Measurements from ENCODE around the gene EMSY.
"Not testable (repeated sequence)": the region's sequence is repeated elsewhere in the genome, so short reads cannot be mapped to it uniquely, and the experiment has no call there.

EMSY gene

GRCh38 chr11:76572181-76572875 lies 127.5 kb downstream of the EMSY start:
- not testable (repeated sequence) for DNase-seq (ENCODE audit: low read depth in 3 of 3)

GRCh38 chr11:76574406-76574805 lies 129.6 kb downstream of the EMSY start:
- DNase-seq (ENCODE audit: low read depth in 3 of 3): no peak

DNA sequence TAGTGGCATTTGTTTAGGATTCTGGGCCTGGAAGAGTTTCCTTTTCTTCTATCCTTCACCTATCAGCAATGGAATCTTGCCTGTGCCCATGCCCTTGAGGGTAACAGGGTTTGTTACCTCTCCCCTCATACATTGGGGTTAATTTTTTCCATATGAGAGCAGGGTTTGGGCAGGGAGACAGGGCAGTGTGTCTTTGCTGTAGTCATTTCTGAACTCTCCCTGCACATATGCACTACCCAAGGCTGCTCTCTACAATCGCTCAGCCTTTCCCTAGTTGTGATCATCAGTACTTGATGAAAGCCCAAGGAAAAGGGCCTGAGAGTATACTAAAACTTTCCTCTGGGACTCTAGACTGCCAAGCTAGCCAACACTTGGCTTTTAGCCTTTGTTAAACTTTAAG lies 130.1 kb downstream of the EMSY start:
- no peak for DNase-seq (ENCODE audit: low read depth in 3 of 3)

DNA sequence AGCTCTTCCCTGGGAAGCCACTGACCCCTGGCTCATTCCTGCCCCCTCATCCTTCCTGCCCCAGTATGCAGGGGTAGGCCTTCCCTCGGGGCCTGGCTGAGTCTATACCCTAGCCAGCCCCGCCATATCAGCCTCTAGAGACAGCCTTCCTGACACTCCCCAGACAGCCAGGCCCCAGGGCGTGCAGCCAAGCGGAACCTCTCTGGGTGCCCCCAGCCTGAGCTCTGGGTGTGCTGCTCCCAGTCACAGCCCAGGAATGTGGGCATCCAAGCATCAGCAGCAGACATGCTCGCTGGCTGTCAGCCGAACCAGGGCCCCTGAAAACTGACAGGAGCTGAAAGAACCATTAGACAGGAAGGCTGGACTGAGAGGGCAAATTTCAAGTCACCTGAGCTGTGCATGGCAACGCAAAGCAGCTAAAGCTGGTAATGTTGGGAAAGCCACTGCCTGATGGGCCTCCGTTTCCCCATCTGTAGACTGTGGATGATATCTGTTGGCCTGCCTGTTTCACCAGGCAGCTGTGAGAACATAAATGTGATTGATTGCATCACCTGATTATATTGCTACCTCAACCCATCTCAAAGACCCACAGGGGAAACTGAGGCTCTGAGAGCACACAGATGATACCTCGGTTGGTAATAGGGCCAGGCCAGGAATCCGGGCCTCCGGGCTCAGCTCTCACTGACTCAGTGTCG lies 132.6 kb downstream of the EMSY start:
- no peak for DNase-seq (ENCODE audit: low read depth in 3 of 3)

- DNase-seq (ENCODE audit: low read depth in 3 of 3): no peak
These were observed 133.3 kb downstream of the EMSY start for GRCh38 chr11:76577921-76578653.

- DNase-seq (ENCODE audit: low read depth in 3 of 3): no peak
These were observed 133.8 kb downstream of the EMSY start for GRCh38 chr11:76578654-76579055.

DNA sequence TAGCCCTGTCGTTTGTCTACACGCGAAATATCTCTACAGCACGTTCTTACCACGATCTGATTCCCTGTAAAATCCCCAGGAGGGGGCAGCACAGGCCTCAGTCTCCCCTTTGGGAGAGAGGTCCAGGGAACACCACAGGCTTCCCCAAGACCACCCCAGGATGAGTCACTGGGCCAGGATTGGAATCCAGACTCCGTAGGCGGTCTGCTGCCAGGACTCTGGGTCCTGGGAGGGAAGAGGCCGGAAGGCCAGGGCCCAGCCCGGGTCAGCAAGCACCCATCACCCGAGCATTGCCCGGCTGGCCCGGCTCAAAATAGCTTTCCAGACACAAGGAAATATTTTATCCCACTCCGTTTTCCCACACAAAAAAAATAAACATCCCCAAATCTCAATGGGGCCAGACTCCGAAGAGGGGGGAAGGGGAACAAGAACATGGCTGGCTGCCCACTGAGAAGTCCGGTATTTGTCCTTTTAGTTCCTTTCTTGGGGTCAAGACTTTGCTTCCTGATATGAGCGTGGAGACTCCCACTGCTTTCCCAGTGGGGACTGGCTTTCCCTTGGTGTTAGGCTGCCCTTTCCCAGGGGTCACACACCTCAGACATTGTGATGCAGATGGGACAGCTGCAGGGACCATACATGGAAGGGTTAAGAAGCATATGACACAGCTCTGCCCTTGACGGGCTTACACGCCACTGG lies 134.4 kb downstream of the EMSY start:
- DNase-seq (ENCODE audit: low read depth in 3 of 3): no peak

GRCh38 chr11:76579752-76580151 lies 134.9 kb downstream of the EMSY start:
- no peak for DNase-seq (ENCODE audit: low read depth in 3 of 3)

DNA sequence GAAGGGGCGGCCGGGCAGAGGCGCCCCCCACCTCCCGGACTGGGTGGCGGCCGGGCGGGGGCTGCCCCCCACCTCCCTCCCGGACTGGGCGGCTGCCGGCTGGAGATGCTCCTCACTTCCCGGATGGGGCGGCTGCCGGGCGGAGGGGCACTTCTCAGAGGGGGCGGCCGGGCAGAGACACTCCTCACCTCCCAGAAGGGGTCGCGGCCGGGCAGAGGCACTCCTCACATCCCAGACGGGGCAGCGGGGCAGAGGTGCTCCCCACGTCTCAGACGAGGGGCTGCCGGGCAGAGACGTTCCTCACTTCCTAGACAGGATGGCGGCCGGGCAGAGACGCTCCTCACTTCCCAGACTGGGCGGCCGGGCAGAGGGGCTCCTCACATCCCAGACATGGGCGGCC lies 137.7 kb downstream of the EMSY start:
- not testable (repeated sequence) for DNase-seq (ENCODE audit: low read depth in 3 of 3)

DNA sequence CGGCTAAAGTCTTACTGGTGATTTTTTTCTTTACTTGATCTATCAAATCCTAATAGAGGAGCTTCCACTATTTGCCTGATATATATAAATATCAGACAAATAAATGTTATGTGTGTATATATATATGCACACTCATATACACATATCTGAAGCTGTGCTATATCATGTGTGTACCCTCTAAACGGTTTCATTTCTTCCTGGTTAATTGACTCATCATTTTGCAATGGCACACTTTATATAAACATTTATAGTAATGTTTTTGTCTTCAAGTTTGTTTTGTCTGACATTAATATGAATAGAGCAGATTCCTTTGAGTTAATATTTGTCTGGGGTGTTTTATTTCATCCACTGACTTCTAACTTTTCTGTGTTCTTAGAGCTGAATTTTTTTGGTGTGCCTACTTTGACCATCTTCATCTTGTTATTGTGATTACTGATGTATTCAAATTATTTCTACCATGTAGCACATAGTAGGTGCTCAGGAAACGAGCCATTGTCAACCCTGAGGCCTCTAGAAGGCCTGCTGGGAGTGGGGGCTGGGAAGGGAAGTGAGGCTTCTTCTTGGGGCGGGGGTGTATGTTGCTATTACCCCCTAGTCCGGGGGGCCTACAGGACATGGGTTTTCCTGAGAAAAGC lies 143.1 kb downstream of the EMSY start:
- peak in 1 of 3 experiments; percentile 4 for DNase-seq (ENCODE audit: low read depth in 3 of 3)

DNA sequence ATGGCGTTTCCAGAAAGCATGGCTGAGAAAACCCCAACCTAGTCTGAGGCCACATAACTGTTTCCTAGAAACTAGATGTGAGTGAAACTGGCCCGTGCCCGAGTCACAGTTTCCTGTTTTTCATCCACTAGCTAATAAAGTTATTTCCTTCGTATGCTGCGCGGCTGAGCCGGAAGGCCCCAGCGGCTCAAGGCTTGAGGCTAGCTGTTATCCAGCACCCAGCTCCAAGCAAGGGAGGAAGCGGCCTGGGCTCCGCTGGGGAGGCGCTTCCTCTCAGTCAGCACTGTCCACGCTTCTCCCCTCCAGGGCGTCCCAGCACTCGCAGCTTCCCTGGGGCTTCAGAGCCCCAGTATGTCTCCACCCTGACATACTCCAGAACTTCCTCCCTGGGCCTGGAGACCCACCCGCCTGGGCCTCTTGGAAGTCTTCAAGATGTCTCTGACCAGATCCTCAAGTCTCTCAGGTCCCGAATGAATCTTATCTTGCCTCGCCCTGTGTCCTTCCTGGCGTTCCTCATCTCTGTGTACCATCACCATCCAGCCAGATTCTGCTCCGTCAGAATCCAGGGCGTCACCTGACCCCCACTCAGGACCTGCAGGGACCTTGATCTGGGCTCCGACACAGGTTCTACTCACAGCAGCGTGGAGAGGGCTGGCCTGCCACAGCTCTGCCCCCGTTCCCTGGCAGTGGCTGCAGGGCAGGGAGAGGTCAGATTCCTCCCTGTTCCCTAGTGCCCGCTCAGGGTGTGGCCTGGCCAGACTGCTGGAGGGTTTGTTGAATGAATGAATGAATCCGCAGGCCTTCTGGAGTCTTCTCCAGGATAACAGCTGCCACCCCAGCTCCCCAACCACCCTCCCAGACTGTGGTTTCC lies 143.9 kb downstream of the EMSY start:
- DNase-seq (ENCODE audit: low read depth in 3 of 3): peak in 1 of 3 experiments; percentile 9

DNA sequence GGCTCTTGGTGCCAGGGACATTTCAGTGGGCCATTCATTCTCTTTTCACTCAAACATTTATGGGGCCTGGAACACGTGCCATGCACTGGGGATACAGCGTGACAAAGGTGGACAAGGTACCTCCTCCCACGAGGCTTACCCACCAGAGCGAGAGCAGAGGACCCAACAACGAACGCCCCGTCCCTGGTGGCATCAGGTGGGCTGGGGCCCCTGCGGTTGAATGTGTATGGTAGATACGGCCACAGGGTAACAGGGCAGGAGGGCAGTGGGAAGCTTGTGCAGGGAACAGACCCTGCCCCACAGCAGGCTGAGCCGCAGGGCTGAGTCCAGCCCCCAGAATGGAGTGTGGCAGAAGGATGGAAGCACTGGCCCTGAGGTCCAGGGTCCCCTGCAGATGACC lies 144.7 kb downstream of the EMSY start:
- no peak for DNase-seq (ENCODE audit: low read depth in 3 of 3)

DNA sequence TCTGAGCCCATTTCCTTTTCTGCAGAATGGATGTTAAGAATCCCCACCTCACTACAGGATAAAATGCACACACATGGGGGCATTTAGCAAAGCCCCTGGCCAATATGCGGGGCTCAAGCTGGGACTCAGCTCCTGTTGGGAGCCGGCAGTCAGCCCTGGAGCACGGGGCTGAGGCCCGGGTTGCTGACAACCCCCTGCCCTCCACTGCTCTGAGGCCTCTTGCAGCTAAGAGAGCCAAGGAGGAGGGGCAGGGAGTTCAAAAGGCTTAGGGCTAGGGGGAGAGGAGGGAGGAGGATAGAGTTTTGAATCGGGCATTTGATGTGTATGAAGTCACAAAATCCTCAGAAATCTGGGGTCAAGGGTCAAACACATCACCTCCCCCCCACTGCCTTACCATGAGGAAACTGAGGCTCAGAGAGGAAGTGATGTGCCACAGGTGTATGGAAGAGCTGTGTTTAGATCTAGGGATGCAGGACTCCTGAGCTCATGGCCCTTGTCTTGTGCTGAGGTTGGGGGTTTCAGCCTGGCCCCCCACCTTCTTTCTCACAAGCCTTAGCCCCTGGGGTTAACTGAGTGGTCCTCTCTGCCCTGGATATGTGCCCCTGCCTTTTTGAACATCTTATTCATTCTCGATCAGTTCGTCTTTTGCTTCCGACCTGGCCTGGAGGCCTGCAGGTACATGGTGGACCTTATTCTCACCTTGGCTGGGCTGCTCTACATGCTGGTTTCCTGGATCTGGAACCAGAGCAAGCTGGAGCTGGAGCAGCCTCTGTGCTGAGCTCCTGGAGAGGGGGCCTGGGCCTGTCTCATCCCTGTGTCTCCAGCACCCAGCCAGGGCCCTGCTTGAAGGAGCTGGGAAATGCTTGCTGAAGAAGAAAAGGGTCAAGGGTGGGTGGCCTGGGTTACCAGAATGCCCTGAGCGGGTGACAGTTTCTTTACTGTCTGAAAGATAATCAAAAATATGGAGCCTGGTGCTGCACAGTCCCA lies 145.4 kb downstream of the EMSY start:
- DNase-seq (ENCODE audit: low read depth in 3 of 3): no peak

DNA sequence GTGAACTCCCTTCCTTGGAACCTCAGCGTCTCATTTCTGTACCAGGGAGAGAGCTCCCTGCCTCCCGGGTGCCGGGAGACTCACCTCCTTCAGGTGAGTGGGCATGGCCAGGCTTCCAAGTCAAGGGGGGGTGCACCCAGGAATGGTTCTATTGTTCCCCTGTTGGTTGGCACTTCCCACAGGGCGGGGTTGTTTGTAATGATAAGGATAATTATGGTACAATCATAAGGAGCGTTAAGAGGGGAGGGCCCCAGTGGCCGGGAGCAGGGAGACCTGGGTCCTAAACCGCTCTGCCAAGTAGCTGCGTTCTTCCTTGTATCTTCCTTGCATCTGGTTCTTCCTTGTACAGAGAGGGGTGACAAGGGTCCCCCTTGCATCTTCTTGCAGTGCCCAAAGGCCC lies 146.6 kb downstream of the EMSY start:
- no peak for DNase-seq (ENCODE audit: low read depth in 3 of 3)

DNA sequence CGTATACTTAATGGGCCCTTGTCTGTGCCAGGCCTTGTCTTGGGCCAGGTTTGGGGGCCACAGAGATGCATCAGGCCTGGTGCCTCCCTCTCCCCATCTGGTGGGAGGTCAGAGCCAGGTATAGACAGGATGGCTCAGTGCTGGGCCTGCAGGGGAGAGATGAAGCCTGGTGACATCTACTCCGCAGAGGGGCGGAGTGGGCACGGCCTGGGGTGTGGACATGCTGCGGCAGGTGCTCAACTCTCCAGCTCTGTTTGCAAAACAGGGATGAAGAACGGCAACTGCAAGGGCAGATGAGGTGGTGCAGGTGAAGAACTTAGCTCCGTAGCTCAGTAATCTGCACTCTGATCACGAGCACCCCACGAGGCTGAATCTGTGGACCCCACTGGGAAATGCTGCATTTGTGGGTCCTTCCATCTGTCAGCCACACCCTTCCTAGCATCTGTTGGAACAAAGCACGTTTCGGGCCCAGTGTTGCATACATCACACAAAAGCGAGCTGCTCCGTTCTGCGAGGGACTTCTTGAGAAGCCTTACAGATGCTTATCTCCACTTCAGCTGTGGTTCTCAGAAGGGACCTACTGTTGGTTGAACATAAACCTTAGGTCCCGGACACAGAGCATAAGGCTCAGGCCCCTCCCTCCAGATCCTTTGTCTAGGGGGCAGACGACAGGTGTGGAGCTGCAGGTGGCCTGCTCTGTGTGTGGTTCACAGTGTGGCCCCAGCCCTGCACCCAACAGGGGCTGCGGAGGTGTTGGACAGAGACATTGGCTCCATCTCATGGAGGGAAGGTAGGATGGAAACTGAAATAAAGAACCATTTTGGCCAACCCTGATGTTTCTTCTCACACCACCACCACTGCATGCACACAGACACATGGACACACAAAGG lies 147.5 kb downstream of the EMSY start:
- DNase-seq (ENCODE audit: low read depth in 3 of 3): no peak

GRCh38 chr11:76592961-76593360 lies 148.1 kb downstream of the EMSY start:
- DNase-seq (ENCODE audit: low read depth in 3 of 3): no peak

GRCh38 chr11:76595091-76595490 lies 150.3 kb downstream of the EMSY start:
- not testable (repeated sequence) for DNase-seq (ENCODE audit: low read depth in 3 of 3)

- no peak for DNase-seq (ENCODE audit: low read depth in 3 of 3)
These were observed 151.8 kb downstream of the EMSY start for GRCh38 chr11:76596652-76597051.

All from stimulated activated CD4-positive, alpha-beta T cell treated with anti-CD3 and anti-CD28 coated beads, TNF-alpha, amount 100 ng/mL, for 4 hours (primary cell).